Smooth muscle cell (in vitro differentiated cells): Measurements from ENCODE around the gene SLC5A10. TPM values are rescaled to one million over a fixed set of nuclear protein-coding genes. Genes with fewer than 3 reads are reported as not detected.

Source experiments
- DNase-seq: peaks from one replicate; lab custom pipeline; 2025; ENCODE audit not compliant: unreplicated experiment; lab: John Stamatoyannopoulos, UW
- H2AFZ ChIP-seq: fragments of 200-600 bp; sonication (generic); 2 replicates; pipeline ENCODE4 v1.6.0; 2016; ENCODE audit warnings: antibody characterized with exemption, low read depth, mild to moderate bottlenecking
- H3F3A ChIP-seq: fragments of 200-600 bp; sonication (generic); 2 replicates; pipeline ENCODE4 v1.6.0; 2017; ENCODE audit warnings: antibody characterized with exemption, low read depth
- H3K27ac ChIP-seq: fragments of 200-600 bp; sonication (generic); 2 replicates; pipeline ENCODE4 v1.5.1; 2016; ENCODE audit warnings: low read depth, mild to moderate bottlenecking
- H3K27me3 ChIP-seq: fragments of 200-600 bp; sonication (generic); 2 replicates; pipeline ENCODE4 v1.6.1; 2016; ENCODE audit warnings: low read depth, mild to moderate bottlenecking
- H3K36me3 ChIP-seq: fragments of 200-600 bp; sonication (generic); 2 replicates; pipeline ENCODE4 v1.5.1; 2016; ENCODE audit warnings: low read depth
- H3K4me1 ChIP-seq: fragments of 200-600 bp; sonication (generic); 2 replicates; pipeline ENCODE4 v1.5.1; 2016; ENCODE audit warnings: low read depth
- H3K4me2 ChIP-seq: fragments of 200-600 bp; sonication (generic); 2 replicates; pipeline ENCODE4 v1.6.0; 2016; ENCODE audit warnings: mild to moderate bottlenecking
- H3K4me3 ChIP-seq: fragments of 200-600 bp; sonication (generic); 2 replicates; pipeline ENCODE4 v1.5.1; 2016; ENCODE audit warnings: mild to moderate bottlenecking
- H3K79me2 ChIP-seq: fragments of 200-600 bp; sonication (generic); 2 replicates; pipeline ENCODE4 v1.6.0; 2016; ENCODE audit warnings: low read depth, mild to moderate bottlenecking
- H3K9ac ChIP-seq: fragments of 200-600 bp; sonication (generic); 2 replicates; pipeline ENCODE4 v1.6.0; 2016; ENCODE audit warnings: low read depth
- H3K9me3 ChIP-seq: fragments of 200-600 bp; sonication (generic); replicated peaks from 2 replicates; pipeline ENCODE4 v1.5.1; 2016; ENCODE audit warnings: low read depth
- H4K20me1 ChIP-seq: fragments of 200-600 bp; sonication (generic); 2 replicates; pipeline ENCODE4 v1.6.0; 2016; ENCODE audit warnings: low read depth
- CTCF ChIP-seq: fragments of 200-600 bp; sonication (generic); IDR thresholded peaks from 2 replicates; pipeline ENCODE4 v1.5.1; 2017; ENCODE audit warnings: borderline replicate concordance, mild to moderate bottlenecking, antibody characterized with exemption; ENCODE audit not compliant: insufficient read depth, poor library complexity, severe bottlenecking
- WGBS: methylation state at CpG from one replicate; pipeline ENCODE4 v1.1.7; 2016; ENCODE audit warnings: low lambda C conversion rate; 5-methylcytosine and 5-hydroxymethylcytosine counted together
- polyA plus RNA-seq: library from polyadenylated mRNA; unstranded; fragments of >200 nt; fragmentation: Nextera tagmentation; extraction: Ambion mirVana; gene quantifications from 2 replicates; pipeline ENCODE4 v1.2.1, GENCODE V29; 2016
- total RNA-seq: library from RNA; depleted of rRNA; stranded (reverse); fragments of >200 nt; gene quantifications from 2 replicates; pipeline ENCODE4 v1.2.3, GENCODE V29; 2014

The SLC5A10 gene
- total and polyA plus RNA-seq, 2 experiments from 2014 or later, result not detected

GRCh38 chr17:19001907-19002590, 50.1 kb downstream of the SLC5A10 start:
- H3K27me3 ChIP-seq, result no peaks in the 10 kb centered on the region
- no peaks in the 10 kb centered on the region for H3K9me3 ChIP-seq
- H3K9ac ChIP-seq, result no peak overlapping the region
- H4K20me1 ChIP-seq, result peaks cover 64% of the 10 kb centered on the region
- peaks cover 4% of the 10 kb centered on the region for H3F3A ChIP-seq
- peaks cover 9% of the 10 kb centered on the region for H3K79me2 ChIP-seq
- H3K4me3 ChIP-seq, result peak overlapping the region; percentile 76
- DNase-seq, result no peak
- no peak overlapping the region for H3K27ac ChIP-seq
- peak overlapping the region; percentile 99 for H3K4me2 ChIP-seq
- H2AFZ ChIP-seq, result no peak overlapping the region
- H3K36me3 ChIP-seq, result no peaks in the 10 kb centered on the region
- TF ChIP-seq CTCF, result no peak
- 84% methylated on average over 7 of the region's 7 CpGs for WGBS
- H3K4me1 ChIP-seq, result peaks cover 13% of the 10 kb centered on the region

- H3K79me2 ChIP-seq, result peaks cover 9% of the 10 kb centered on the region
- TF ChIP-seq CTCF, result no peak
- H3K27ac ChIP-seq, result peak overlapping the region; percentile 85
These were observed 51.0 kb downstream of the SLC5A10 start for GRCh38 chr17:19002805-19003542.

GRCh38 chr17:19003543-19004420, 51.8 kb downstream of the SLC5A10 start:
- Histone ChIP-seq H3F3A (peaks cover 4% of the 10 kb centered on the region), H3K9me3 (no peaks in the 10 kb centered on the region), H3K4me2 (peak overlapping the region; percentile 99), H3K27ac (peak overlapping the region; percentile 85), H3K9ac (peak overlapping the region; percentile 90), H3K4me3 (peak overlapping the region; percentile 76), H3K27me3 (no peaks in the 10 kb centered on the region), H3K36me3 (no peaks in the 10 kb centered on the region), H3K4me1 (peaks cover 13% of the 10 kb centered on the region), H4K20me1 (peaks cover 48% of the 10 kb centered on the region), H2AFZ (peak overlapping the region; percentile 91), H3K79me2 (peaks cover 9% of the 10 kb centered on the region)
- peak; percentile 35 for DNase-seq
- 18% methylated on average over 51 of the region's 73 CpGs for WGBS
- TF ChIP-seq CTCF, result no peak

More at GRCh38 chr17:19002805-19003542, 51.0 kb downstream of the SLC5A10 start:
- no peaks in the 10 kb centered on the region for H3K36me3 ChIP-seq
- H3K9ac ChIP-seq, result peak overlapping the region; percentile 90
- H3K4me2 ChIP-seq, result peak overlapping the region; percentile 99
- WGBS, result 59% methylated on average over 11 of the region's 11 CpGs
- no peak for DNase-seq
- H3K27me3 ChIP-seq, result no peaks in the 10 kb centered on the region
- peaks cover 4% of the 10 kb centered on the region for H3F3A ChIP-seq
- H3K4me3 ChIP-seq, result peak overlapping the region; percentile 76
- peaks cover 57% of the 10 kb centered on the region for H4K20me1 ChIP-seq
- H3K9me3 ChIP-seq, result no peaks in the 10 kb centered on the region
- peaks cover 13% of the 10 kb centered on the region for H3K4me1 ChIP-seq
- H2AFZ ChIP-seq, result peak overlapping the region; percentile 45
